ENCODE measurements around the gene CENPP.

The CENPP gene

DNA sequence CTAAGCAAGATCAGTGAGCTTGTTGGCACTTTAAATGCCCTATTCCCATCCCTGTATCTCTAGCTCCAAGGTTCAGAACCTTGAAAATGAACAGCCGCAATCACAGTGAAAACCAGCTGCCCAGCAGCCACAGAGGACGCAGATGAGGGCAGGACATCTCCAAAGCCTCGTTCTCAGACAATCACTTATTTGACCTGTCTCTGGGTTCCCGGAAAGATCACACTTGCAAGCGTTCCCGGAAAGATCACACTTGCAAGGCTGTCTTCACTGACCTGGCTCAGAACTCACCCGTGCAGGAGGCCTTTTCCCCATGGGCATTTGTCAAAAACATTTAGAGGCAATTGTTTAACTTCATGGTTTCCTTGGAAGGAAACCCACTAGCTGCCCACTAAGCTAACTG is 318.5 kb downstream of the CENPP start:
- no peak for DNase-seq

DNA sequence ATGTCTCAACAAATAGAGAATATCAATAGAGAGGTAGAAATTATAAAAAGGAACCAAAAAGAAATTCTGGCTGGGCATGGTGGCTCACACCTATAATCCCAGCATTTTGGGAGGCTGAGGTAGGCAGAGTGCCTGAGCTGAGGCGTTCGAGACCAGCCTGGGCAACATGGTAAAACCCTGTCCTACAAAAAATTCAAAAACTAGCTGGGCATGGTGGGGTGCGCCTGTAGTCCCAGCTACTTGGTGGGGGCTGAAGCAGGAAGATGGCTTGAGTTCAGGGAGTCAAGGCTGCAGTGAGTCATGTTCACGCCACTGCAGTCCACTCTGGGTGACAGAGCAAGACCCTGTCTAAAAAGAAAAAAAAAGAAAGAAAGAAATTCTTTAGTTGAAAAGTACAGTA is 319.3 kb downstream of the CENPP start:
- DNase-seq: no peak

DNA sequence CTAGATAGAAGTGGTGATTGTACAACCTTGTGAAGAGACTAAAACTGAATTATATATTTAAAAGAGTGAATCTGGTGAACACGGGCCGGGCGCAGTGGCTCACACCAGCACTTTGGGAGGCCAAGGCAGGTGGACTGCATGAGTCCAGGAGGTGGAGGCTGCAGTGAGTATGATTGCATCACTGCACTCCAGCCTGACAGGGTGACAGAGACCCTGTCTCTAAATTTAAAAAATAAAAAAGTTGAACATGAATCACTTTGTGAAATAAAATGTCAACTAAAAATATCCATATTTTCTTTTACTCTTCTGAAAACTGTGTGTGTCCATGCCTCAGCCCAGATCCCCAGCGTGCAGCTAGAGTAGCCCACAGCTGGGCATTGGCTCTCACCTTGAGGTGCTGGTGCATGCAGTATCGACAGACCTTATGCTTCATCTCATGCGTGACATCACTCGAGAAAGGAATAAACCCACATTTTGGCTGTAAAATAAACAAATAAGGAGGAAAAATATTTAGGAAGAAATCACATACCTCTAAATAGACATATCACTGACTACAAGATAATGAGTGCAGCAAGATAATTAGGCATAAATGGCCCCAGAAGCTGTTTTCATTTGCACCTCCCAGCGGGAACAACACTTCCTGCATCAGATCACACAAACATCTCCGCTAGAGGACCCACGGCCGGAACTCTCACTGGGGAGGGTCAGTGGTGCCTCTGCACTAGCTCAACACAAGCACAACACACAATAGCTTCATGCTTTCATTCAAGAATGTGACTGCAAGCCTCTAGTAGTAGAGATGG is 322.1 kb downstream of the CENPP start:
- DNase-seq: no peak

DNA sequence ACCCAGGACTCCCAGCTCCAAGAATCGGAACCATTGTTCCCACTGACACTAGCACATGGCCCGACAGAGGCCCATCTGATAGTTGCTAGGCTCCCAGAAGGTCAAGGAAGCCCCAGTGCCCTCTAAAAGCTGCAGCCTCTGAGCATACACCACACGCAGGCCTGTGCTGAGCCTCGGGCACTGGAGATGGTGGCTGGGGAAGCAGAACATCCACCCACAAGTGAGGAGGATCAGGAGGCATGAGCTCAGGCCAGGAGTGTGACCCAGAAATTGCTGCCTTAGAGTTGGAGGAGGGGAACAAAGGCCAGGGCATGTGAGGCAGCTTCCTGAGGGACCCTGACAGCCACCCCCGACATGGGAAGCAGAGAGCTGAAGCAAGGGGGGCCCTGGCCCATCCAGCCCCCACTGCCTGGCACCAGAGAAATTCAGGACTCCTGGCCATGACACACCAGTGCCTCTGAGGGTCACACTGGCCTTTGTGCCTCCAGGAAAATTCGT is 322.8 kb downstream of the CENPP start:
- DNase-seq: no peak

DNA sequence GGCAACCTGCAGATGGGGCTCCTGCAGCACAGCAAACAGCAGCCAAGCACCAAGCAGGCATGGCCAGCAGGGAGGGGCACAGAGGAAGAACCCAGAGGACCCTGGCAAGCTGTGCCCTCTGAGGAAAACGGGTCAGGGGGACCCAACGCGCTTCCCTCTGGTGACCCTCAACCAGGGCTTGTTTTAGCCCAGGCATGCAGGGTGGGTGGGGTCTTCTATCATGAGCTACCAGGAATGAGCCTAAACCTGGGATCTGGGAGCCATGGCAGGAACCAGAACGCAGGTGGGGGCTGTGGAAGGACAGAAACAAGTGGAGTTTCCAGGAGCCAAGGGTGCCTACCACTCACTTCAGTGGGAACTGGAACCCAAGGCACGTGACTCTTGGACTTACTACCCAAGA is 323.3 kb downstream of the CENPP start:
- DNase-seq: no peak

DNA sequence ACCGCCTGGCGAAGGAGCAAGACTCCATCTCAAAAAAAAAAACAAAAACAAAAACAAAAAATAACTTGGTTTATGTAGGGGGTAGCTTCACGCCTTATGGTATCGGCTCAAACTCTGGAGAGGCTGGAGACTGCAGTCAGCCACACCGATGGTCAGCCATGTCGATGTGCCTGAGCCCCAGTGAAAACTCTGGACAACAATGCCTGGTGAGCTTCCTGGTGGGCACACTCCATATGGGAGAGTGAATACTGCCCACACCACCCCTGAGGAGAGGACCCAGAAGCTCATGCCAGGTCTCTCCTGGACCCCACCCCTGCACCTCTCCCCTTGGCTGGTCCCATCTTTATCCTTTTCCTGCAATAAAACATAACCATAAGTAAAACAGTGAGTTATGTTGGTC is 324.5 kb downstream of the CENPP start:
- DNase-seq: no peak

DNA sequence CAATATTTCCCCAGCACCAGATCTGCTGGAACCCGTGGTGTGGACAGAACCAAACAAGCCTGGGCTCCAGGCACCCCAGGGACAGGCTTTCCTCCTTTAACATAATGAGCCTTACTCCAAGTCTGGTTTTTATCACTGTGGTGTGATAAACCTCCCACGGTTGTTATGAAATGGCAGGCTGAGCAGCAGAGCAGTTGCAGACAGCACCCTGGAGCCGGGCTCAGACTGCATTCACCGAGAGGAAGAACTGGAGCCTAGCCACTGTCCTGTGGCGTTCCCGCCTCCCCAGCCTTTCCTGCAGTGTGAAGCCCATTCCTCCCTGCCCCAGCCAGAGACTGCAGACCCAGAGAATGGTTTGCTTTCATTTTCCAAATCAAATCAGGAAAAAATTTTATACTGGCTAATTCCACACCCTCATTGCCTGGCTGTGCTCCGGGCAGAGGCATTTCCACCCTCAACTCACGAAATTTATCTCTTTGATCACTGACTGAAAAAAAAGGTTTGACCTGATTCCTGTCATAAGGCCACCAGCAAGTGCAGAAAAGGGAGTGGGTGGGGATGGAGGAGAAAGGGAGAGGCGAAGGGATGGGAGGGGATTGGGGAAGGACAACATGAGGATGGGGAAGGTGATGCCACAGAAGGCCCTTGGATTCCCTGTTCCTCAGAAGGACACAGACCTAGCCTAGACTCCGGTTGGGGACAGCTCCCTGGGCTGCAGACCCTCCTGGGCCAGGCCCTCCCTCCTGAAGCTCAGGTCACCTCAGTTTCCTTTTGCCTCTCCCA is 325.3 kb downstream of the CENPP start:
- DNase-seq: no peak

DNA sequence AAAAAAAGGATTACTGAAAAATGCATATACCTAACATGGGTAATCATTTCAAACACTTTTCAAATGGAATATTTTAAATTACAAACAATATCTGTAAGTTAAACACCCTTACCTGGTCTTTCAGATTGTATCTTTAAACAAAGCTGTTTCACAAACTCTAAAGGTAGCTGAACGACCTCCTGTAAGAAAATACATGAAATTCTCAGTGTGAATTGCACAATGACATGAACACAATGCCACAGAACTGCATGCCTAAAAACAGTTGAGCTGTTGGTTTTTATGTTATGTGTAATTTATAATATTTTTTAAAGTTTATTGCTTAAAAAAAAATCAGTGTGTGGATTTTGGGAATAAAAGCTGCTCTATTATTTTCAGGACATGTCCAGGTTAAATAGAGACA is 326.7 kb downstream of the CENPP start:
- no peak for DNase-seq

DNA sequence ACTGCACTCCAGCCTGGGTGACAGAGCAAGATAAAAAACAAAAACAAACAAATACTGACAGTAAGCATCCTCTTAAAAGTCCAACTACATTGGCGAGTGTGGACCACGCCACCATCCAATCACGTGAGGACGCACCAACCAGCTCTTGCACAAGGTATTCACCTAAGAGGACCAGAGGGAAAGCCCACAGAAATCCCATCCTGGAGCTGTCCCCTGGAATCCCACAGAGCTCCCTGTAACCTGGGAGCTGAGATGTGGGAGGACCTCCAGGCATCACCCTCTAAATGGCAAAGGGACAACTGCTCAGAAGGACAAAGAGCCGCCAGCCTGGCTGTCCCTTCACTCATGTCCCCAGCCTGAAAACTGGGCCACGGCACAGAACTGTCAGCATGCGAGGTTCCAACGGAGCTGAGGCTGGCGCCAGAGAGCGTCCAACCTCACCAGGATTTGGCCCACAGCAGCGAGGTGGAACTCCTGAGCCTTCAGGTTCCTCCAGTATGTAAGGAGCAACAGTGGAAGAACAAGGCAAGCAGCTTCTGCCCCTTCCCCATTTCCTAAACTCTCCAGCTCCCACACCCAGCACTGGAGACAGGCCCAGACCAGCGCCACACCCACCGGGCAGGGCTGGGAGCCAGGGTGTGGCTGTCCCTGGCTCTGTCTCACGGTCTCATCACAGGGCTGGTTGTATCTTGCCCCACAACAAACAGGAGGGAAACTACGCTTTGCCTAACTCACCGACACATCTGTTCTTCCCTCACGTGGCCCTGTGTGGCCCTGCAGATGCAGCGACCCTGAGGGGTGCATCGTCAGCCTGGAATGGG is 328.9 kb downstream of the CENPP start:
- DNase-seq: no peak

DNA sequence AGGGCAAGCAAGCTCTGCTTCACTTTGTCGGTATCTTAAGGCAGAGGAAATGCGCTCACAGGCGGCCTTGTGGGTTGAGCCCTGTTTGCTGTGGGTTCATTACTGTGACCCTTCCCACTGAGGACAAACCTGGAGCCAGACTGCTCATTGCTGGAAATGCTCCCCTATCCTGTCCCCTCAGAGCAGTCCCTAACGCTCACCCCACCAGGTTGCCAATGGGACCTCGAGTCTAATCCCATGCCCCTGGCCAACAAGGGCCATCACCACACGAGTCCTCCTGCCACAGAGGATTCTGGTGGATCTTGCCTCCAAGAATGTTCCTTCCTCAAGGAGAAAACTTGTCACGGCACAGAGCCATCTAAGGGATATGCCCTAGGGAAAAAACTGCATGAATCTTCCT is 329.6 kb downstream of the CENPP start:
- DNase-seq: no peak

DNA sequence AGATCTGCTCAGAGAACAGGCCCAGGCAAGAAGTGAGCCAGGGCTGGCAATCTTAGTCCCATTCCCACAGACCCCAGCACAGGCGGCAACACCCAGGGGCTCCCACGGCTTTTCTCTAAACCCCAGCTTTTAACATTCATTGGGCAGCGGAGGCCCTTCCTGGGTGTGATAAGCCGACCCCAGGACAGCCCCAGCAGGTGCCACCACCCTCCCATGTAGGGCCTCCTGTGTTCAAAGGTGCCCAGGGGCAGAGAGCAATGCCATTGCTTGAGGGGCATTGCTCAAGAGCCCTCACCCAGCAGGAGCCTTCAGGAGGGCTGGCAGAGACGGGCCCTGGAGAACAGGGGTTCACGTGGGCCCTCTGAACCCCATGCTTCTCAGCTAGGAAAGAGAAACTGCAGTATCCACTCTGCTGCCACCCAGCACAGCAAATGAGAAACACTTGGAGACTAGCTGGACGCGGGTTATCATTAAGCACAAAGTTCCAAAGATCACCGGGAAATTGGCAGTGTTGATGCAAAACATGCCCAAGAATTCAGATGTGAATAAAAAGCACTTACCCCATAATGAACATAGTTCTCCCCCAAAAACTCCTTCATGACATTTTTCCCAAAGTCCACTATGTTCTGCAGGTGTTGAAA is 330.3 kb downstream of the CENPP start:
- DNase-seq: no peak

DNA sequence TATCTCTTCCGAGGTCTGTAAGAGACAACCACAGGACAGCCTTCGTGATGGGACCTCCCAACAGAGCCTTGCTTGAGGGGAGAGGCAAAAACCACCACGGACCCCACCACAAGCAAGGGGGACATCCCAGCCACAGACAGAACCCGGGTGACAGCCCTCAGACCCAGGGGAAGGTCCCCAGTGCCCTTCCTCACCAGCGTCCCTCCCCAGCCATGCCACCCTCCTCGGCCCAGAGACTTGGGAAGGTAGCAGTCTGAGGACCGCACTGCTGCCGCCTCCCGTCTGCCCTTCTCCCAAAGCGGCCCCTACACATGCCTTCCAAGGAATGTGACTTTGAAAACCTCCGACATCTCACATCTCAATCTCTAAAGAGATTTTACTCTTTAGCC is 330.8 kb downstream of the CENPP start:
- no peak for DNase-seq

DNA sequence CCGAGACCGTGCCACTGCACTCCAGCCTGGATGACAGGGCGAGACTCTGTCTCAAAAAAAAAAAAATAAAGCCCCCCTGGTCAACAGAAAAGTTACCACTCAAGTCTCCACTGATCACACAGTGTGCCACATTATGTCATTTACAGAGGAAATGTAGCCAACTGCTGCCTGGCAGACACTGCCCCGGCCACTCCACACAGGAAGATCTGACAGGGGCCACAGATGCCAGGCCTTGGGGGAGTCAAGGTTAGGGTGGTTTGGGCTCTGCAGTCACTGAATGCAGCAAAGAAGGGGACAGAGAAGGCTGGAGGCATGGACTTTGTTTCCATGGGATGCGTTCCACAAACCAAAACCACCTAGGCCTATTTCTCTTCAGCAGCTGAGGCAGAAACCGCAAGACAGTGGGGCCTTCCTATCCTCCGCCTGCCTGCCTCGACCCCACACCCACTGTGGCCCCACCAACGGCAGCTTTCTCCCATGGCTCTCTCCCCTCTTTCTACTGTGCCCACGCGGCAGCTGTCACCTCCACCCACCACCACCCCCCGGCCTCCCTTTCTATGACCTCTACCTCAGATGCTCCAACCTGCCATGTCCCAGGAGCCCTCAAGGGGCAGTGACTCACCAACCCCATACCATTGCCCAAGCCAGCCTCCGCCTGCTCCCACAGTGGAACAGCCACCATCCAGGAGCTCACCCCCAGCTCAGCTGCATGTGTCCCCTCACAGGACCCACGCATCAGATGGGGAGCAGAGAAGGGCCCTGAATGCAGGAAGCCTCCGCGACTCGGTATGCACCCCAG is 331.7 kb downstream of the CENPP start:
- no peak for DNase-seq

DNA sequence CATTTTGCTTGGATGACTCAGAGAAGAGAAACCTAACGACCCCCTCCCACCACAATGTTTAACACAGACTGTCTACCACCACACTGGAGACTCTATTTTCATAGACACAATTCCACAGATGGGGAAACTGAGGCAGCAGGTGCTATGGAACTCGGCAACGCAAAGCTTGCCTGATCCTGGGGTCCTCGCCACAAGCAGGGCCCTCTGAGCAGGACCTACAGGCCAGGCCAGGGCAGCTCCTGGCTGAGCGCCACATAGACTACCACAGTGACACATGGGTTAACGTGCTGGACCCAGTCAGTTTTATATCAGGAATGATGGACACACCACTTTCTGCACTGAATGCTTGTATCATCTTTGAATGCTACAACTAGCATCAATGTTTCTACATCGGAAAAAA is 332.4 kb downstream of the CENPP start:
- DNase-seq: no peak

DNA sequence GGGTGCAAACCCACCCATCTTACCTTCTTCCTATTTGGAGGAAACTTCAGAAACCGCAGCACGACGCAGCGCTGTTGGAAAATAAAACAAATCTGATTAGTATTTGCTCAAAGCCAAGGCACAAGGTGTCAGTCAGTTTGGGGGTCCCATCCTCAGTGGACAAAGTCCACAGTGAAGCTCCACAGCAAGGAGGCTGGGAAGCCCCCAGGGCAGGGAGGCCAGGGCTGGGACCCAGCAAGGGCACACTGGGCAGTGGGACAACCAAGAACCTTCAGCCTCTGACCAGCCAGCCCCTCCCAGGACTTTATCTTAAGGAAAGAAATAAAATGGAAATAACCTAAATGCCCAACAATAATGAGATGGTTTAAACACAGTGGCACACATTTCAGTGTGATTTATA is 332.9 kb downstream of the CENPP start:
- DNase-seq: no peak

DNA sequence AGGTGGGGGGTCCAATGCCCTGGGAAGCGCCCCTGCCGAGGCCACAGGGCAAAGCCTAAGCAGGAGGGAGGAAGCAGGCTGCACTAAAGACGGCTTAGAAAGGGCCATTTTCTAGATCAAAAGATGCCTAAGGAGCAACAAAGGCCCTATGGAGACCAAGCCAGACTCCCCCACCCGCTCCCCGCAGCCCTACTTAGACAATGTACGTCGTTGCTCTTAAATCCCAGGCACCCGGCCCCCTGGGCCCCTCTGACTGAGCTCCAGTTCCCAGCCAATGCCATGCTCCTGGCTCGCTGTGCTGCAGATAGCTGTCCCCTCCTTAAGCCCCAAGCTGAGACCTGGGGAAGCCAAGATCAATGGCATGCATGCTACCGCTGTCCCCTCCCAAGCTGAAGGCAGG is 333.8 kb downstream of the CENPP start:
- DNase-seq: no peak

DNA sequence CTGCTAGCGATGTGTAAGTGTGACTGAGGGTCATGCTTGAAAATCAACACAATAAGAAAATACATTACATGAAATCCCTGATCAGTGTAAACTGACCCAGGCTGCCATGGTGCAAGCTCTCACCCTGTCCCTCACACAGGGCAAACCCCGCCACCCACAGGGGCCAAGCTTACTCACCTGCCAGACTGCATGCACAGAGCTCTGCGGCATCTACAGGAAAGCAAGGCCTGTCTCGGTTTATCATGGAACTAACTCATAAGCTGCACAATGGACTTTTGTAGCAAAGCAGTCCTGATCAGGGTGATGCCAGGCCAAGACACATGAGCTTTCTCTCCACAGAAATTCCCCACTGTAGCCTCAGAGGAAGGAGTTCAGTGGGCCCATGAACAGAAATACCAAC is 334.5 kb downstream of the CENPP start:
- no peak for DNase-seq

DNA sequence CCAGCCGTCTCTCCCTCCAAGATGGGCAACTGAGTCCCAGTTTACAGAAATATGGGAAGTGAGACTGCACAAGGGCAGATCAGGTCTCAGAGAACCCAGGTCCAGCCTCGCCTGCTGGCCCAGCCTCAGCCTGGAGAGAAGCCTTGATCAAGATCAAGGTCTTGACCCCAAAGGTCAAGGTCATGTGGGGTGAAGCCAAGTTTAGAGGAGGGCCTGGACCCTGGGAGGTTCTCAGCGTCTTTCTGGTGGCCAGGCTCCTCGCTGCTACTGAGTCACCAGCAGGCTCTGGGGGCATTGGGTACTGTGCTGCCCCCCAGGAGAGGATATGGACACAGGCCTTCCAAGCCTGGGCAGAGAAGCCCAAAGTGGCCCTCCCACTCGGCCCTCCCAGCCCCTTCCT is 335.4 kb downstream of the CENPP start:
- DNase-seq: no peak

DNA sequence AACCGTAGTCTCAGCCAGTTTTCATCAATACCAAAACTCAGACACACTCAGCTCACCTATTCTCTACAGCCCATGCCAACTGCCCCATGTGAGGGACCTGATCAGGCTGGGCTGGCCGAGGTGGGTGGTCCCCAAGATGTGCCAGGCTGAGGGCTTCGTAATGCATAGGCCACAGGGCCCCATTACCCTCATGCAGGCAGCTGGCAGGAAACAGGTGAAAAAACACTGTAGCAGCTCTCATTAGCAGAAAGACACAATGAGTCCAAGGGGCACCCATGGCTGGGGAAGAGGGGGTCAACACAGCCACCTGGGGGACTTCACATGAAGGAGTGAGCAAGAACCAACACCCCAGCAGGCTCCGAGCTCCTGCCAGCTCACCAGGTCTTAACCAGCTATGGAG is 336.0 kb downstream of the CENPP start:
- no peak for DNase-seq

DNA sequence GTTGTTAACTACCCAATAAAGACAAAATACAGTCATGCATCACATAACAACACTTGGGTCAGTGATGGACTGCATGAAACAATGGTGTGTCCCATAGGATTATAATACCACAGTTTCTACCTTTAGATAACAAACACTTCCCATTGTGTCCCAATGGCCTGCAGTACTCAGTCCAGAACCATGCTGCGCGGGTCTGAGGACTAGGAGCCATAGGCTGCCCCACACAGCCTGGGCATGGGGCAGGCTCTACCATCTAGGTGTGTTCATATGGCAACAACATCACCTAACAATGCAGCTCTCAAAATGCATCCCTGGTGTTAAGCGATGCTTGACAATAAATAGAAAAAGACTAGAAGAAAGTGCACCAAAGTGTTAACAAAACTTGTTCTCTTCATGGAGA is 337.4 kb downstream of the CENPP start:
- DNase-seq: no peak

DNA sequence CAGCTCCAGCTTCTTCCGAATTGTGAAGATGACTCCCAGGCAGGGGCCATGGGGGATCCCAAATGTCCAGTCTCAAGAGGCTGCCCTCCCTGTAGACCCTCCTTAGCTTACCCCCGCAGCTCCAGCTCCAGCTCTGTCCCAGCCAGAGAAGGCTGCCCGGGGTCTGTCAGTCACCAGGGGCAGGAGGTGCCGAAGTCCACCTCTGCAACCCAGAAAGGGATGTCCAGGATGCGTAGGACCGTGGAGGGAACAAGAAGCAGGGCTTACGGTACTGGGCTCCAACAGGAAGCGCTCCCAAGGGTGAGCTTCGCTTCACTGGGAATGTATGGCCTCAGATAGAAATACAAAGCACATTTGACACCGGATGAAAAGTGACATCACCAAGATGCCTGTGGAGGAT is 338.2 kb downstream of the CENPP start:
- no peak for DNase-seq

All from NCI-H2171 treated with DMSO at 0.1 percent for 48 hours (cell line).